ENCODE data around the gene TBL1X. TPM values are rescaled to one million over a fixed set of nuclear protein-coding genes. Genes with fewer than 3 reads are reported as not detected.

The TBL1X gene
- total RNA-seq, 2 experiments from 2014 or later, result 16.1 to 35.7 TPM

DNA sequence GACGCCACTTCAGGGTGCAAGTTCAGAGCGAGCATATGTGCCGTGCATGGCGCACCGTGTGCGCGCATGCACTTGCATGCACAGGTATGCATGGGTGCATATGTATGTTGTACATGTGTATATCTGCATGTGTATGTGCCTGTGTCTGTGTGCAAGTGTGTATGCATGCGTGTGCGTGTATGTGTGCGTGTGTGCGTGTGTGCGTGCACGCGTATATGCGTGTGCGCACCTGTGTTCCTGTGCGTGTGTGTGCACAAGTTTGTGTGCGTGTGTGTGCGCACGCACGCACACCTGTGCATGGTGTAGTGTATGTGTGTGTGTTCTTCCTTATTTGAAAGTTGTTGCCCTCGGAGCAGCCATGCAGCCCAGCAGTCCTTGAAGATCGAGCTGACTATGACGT is 224.0 kb downstream of the TBL1X start:
- POLR2A ChIA-PET, result no interaction called here
- Histone ChIP-seq H3K4me1 (ENCODE audit: insufficient read depth, low read length, poor library complexity, severe bottlenecking) (no peaks in the 10 kb centered on the region), H3K4me3 (ENCODE audit: low read depth, low read length, poor library complexity, severe bottlenecking) (no peak overlapping the region), H3K79me2 (ENCODE audit: insufficient read depth, low read depth, low read length) (no peaks in the 10 kb centered on the region), H2AFZ (ENCODE audit: low read length) (no peak overlapping the region), H3K9me3 (ENCODE audit: low read length) (no peaks in the 10 kb centered on the region), H3K27ac (ENCODE audit: low read depth, low read length, poor library complexity, severe bottlenecking) (no peak overlapping the region), H3K4me2 (ENCODE audit: low read length) (no peak overlapping the region), H3K9me2 (ENCODE audit: insufficient read depth, low read length) (no peaks in the 10 kb centered on the region), H4K20me1 (ENCODE audit: insufficient read depth, low read length) (no peaks in the 10 kb centered on the region), H3K36me3 (ENCODE audit: insufficient read depth, low read length) (peaks cover 6% of the 10 kb centered on the region; the same call in 1 of the 2 replicates)
- no peak for TF ChIP-seq EZH2phosphoT487 (IDR thresholded peaks at IDR 0.05; ENCODE audit: borderline replicate concordance, low read depth, low read length)
- TF ChIP-seq, protein P1, sequence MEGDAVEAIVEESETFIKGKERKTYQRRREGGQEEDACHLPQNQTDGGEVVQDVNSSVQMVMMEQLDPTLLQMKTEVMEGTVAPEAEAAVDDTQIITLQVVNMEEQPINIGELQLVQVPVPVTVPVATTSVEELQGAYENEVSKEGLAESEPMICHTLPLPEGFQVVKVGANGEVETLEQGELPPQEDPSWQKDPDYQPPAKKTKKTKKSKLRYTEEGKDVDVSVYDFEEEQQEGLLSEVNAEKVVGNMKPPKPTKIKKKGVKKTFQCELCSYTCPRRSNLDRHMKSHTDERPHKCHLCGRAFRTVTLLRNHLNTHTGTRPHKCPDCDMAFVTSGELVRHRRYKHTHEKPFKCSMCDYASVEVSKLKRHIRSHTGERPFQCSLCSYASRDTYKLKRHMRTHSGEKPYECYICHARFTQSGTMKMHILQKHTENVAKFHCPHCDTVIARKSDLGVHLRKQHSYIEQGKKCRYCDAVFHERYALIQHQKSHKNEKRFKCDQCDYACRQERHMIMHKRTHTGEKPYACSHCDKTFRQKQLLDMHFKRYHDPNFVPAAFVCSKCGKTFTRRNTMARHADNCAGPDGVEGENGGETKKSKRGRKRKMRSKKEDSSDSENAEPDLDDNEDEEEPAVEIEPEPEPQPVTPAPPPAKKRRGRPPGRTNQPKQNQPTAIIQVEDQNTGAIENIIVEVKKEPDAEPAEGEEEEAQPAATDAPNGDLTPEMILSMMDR (conservative IDR thresholded peaks at IDR 0.05; ENCODE audit: low read length), result no peak
- no peak for DNase-seq (ENCODE audit: low spot score)
- CTCF ChIA-PET (ENCODE audit: unreplicated experiment), result no interaction called here
- intact Hi-C loops (cut with micrococcal nuclease; ENCODE audit: unreplicated experiment), result no loop called here
- no TSS peak for BruUV-seq (replicated peaks)

GRCh38 chrX:9690046-9690445 is 225.2 kb downstream of the TBL1X start:
- no peak for TF ChIP-seq EZH2phosphoT487 (IDR thresholded peaks at IDR 0.05; ENCODE audit: borderline replicate concordance, low read depth, low read length)
- TF ChIP-seq, protein P1 (conservative IDR thresholded peaks at IDR 0.05; ENCODE audit: low read length), result no peak
- CTCF ChIA-PET (ENCODE audit: unreplicated experiment), result no interaction called here
- H3K4me1 ChIP-seq (ENCODE audit: insufficient read depth, low read length, poor library complexity, severe bottlenecking), result no peaks in the 10 kb centered on the region
- H3K4me2 ChIP-seq (ENCODE audit: low read length), result no peak overlapping the region
- H4K20me1 ChIP-seq (ENCODE audit: insufficient read depth, low read length), result no peaks in the 10 kb centered on the region
- no peak overlapping the region for H3K27ac ChIP-seq (ENCODE audit: low read depth, low read length, poor library complexity, severe bottlenecking)
- no peaks in the 10 kb centered on the region for H3K9me3 ChIP-seq (ENCODE audit: low read length)
- no peaks in the 10 kb centered on the region for H3K79me2 ChIP-seq (ENCODE audit: insufficient read depth, low read depth, low read length)
- no peaks in the 10 kb centered on the region for H3K9me2 ChIP-seq (ENCODE audit: insufficient read depth, low read length)
- H2AFZ ChIP-seq (ENCODE audit: low read length), result no peak overlapping the region
- BruUV-seq (replicated peaks), result no TSS peak
- POLR2A ChIA-PET, result no interaction called here
- H3K36me3 ChIP-seq (ENCODE audit: insufficient read depth, low read length), result peaks cover 6% of the 10 kb centered on the region
- DNase-seq (ENCODE audit: low spot score), result no peak
- no peak overlapping the region for H3K4me3 ChIP-seq (ENCODE audit: low read depth, low read length, poor library complexity, severe bottlenecking)
- intact Hi-C loops (cut with micrococcal nuclease; ENCODE audit: unreplicated experiment), result no loop called here

DNA sequence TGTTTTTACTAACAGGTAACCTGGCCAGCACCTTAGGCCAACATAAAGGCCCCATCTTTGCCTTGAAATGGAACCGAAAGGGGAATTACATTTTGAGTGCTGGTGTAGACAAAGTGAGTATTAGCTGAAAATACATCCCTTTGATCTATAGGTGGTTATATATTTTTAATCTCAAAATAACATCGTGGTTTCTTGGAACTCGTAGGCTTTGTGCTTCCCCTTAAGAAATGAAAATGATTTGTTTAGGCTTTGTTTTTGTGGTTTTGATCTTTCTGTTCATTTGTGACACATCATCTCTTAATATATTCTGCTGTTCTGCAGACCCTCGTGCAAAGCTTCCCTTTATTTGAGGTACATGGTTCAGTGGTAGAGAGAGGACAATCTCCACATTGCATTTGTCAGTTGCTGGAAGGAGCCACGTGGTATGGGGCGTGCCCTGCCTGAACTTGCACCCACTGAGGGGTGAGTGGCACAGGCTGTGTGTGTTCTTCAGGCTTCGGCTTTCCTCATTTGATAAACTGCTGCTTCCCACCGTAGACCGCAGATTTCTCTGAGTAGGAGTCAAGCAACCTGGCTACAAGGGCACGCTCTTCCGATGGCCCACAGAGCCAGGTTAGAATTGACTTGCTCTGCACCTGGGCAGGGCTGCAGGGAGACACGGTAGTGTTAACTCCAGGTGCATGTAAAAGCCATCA is 228.6 kb downstream of the TBL1X start:
- H3K4me1 ChIP-seq (ENCODE audit: insufficient read depth, low read length, poor library complexity, severe bottlenecking), result no peaks in the 10 kb centered on the region
- no peaks in the 10 kb centered on the region for H3K9me2 ChIP-seq (ENCODE audit: insufficient read depth, low read length)
- no peaks in the 10 kb centered on the region for H4K20me1 ChIP-seq (ENCODE audit: insufficient read depth, low read length)
- H2AFZ ChIP-seq (ENCODE audit: low read length), result no peak overlapping the region
- intact Hi-C loops (cut with micrococcal nuclease; ENCODE audit: unreplicated experiment), result no loop called here
- no TSS peak for BruUV-seq (replicated peaks)
- no peak overlapping the region for H3K27ac ChIP-seq (ENCODE audit: low read depth, low read length, poor library complexity, severe bottlenecking)
- no peak overlapping the region for H3K4me3 ChIP-seq (ENCODE audit: low read depth, low read length, poor library complexity, severe bottlenecking)
- no peaks in the 10 kb centered on the region for H3K79me2 ChIP-seq (ENCODE audit: insufficient read depth, low read depth, low read length)
- TF ChIP-seq, protein P1 (conservative IDR thresholded peaks at IDR 0.05; ENCODE audit: low read length), result no peak
- TF ChIP-seq EZH2phosphoT487 (IDR thresholded peaks at IDR 0.05; ENCODE audit: borderline replicate concordance, low read depth, low read length), result no peak
- POLR2A ChIA-PET, result no interaction called here
- DNase-seq (ENCODE audit: low spot score), result no peak
- peaks cover 6% of the 10 kb centered on the region for H3K36me3 ChIP-seq (ENCODE audit: insufficient read depth, low read length)
- no peaks in the 10 kb centered on the region for H3K9me3 ChIP-seq (ENCODE audit: low read length)
- no peak overlapping the region for H3K4me2 ChIP-seq (ENCODE audit: low read length)
- CTCF ChIA-PET (ENCODE audit: unreplicated experiment), result no interaction called here

Data from OCI-LY7 (cell line).